NCI-H146 (cell line): ENCODE measurements around the gene NFASC.
A peak's percentile ranks its signal among the peaks of the same experiment; 100 is the strongest.

ENCODE experiments used
- DNase-seq: peaks from one replicate; lab custom pipeline; 2025; lab: John Stamatoyannopoulos, UW

NFASC gene

GRCh38 chr1:204983136-204983535 lies 112.5 kb downstream of the NFASC start:
- DNase-seq = no peak

- DNase-seq = no peak
These were observed 113.2 kb downstream of the NFASC start for GRCh38 chr1:204983881-204984280.

DNA sequence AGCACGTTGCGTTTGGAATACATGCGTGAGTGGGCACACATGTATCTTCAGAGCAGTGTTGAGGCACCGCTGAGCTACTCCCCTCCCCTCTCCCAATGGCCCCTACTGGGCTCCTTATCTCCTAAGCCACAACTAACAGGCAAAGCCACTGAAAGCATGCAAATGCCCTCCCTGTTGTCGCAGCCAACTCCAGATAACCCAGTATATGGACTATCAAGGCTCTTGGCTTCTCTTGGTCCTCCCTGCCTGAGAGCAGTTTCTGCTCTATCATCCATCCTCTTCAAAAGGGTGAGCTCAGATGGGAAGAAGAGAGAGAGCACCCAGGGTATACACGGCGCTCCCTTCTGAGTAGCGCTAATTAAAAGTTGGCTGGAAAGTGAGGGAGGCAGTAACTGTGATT lies 113.8 kb downstream of the NFASC start:
- no peak for DNase-seq

DNA sequence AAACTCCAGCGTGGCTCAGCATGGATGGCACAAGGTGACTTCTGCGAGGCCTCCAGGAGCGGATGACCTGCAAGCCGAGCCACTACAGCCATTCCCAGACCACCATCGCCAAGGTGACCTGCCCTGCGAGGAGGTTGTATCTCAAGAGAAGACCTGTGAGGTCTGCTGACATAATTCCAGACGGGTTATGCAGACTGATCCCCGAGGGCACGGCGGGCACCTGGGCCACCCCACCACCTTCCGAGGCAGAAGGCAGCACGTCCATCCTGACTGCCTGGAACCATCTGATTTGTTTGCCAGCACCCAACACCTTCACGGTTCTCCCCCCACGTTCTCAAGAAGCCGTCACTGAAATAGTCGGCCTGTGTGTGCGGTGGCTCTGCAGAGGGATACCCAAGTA lies 115.5 kb downstream of the NFASC start:
- DNase-seq = no peak

- no peak for DNase-seq
These were observed 117.0 kb downstream of the NFASC start for GRCh38 chr1:204987689-204988088.

DNA sequence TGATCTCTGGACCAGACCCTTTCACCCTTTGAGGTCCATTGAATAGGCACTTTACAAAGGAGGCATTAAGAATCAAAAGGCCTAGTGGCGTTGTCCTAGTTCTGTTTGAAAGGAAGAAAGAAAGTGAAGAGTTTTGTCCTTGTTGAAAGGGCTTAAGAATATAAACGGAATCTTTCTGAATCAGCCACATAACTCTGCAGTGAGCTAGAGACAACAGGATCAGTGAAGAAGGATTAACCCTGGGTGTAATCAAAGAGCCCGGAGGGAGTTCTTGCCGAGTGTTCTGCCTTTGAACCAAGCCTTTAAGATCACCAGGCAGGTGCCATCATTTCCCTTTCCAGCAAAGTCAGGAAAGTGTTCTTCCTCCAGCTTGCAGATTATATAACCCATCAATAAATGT lies 117.5 kb downstream of the NFASC start:
- DNase-seq = no peak

DNA sequence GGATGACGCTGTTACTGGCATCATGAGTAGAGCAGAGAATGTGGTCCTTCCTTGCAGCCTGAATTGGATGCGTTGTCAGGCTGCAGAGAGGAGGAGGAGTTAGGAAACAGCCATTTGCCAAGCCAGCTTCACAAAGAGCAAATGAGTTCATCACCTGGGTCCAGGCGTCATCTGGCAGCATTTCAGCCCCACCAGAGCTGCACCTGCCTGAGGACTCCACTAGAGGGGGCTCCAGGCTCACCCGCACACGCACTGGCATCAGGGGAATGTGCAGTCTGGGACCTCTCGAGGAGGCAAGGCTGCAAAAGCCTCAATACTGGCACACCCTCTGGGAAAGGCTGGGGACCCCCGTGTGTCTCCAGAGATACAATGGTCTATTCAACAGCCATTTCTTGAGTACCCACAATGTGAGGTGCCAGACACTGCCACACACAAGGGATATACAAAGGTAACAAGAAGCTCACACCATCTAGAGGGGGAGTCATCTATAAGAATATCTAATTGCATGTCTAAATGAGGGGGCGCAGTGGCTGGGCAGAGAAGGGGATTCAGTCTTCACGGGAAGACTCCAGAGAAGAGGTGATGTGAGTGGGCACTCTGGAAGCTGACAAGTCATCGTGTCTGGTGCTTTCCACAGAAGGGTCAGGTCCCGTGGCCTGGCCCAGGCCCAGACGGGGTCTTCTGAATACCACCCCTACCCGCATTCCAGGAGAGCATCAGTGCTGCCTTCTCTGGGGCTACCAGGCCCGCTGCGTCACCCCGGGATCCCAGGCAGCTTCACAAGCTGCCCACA lies 118.8 kb downstream of the NFASC start:
- DNase-seq = peak; percentile 55

DNA sequence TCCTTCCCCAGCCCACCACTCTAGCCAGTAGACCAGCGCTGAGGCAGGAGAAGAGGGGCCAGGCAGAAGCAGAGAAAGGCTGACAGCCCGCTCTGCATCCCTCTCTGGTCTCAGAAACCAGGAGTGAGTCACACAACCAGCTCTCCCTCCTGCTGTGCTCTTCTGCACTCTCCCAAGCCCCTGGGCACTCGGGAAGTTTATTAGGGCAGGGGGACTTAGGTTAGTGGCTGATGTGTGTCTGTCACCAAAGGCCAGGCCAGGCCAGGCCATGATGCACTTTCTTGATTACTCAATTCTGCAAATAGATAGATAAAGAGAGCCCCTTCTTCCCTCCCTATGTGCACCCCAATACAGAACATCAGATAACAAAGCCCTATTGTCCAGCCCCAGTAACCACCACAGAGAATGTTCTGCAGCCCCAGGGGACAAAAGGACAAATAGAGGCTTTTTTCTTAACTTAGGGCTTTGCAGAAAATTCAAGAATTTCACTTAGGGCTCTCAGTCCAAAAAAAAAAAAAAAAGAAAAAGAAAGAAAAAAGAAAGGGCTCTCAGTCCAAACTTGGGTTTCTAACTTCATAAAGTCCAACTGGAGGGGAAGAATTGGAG lies 119.5 kb downstream of the NFASC start:
- DNase-seq = no peak

GRCh38 chr1:204990721-204991341 lies 120.2 kb downstream of the NFASC start:
- no peak for DNase-seq

GRCh38 chr1:204991342-204991844 lies 120.7 kb downstream of the NFASC start:
- DNase-seq = peak; percentile 86

- DNase-seq = no peak
These were observed 121.7 kb downstream of the NFASC start for GRCh38 chr1:204992201-204992997.

DNA sequence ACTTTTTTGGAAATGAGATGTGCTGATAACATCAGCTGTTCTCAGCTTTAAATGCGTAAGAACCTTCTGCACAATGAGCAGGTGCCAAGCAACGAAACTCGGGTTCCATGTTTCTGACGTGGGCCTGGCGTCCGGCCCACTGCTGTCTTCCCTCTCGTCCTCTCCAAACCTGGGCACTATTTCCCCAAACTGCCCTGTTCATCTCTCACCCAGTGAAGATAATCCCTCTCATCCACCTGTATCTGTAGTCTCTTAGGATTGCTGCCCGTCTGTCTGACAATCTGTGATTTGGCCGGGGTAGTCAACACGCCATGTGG lies 122.3 kb downstream of the NFASC start:
- no peak for DNase-seq

DNA sequence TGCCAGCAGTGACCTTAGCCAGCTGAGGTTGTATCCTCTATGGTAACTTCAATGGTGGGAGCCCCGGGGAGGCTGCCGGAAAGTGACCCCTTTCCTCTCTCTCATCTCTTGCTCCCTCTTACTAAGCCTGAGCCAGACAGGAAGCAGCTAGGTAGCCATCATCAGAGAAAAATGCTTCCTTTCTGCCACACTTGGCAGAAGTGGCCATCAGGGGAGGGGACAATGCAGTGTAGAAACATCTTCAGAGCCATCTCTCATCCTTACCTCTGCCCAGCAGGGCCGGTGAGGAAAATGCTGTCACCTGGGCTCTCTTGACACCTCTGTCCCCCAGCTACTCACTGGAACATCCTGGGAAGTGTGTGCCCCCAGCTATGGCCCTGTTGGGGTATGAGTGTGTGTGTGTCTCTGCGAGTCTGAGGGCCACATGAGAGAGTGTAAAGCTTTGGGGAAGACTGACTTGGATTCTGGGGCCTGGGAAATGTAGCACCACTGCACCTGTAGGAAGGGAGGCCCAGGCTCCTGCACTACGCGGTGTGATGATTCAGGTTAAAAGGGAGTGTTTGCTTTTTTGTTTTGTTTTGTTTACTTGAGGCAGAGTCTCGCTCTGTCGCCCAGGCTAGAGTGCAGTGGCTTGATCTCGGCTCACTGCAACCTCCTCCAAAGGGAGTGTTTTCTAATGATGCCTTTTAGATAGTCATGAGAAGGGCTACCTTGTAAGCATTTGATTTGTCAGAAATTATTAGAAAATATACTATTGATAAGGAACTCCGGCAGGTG lies 123.6 kb downstream of the NFASC start:
- DNase-seq = no peak

- no peak for DNase-seq
These were observed 126.3 kb downstream of the NFASC start for GRCh38 chr1:204996981-204997380.

- DNase-seq = no peak
These were observed 127.1 kb downstream of the NFASC start for GRCh38 chr1:204997591-204998355.

- no peak for DNase-seq
These were observed 130.5 kb downstream of the NFASC start for GRCh38 chr1:205001162-205001561.

GRCh38 chr1:205002705-205003104 lies 132.0 kb downstream of the NFASC start:
- peak; percentile 6 for DNase-seq

DNA sequence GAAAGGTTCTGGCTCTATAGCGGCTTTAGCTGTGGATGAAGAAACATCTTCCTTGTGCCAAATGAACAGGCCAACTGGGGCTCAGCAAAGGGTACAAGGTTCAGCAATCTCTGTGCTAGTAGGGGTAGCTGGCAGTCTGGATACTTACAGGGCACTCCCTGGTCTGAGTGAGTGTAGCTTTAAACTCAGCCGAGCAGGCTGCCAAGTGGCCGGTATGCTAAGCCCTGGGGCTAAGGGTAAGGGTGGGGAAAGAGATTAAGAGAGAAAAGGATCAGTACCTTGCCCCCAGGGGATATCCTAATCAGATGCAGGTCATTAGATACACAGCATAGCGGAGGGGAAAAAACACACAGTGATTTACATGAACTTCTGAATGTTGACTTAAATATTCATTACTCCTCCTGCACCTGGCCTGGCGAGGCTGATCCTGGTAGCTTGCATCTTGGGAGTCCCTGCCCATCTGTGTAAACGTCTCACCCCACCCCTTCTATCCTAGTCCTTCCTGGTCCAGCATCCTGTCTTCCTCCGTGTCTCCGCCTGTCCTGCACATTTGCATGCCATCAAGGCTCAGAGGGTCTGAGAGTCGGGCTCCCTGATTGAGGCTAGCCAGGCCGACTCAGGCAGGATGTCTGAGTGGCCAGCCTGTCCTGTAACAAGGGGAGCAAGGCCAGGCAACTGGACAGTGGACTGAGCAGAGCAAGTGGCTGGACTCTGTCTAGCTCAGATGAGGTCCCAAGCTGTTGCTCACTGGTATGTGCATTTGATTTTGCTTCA lies 132.9 kb downstream of the NFASC start:
- peak; percentile 92 for DNase-seq

DNA sequence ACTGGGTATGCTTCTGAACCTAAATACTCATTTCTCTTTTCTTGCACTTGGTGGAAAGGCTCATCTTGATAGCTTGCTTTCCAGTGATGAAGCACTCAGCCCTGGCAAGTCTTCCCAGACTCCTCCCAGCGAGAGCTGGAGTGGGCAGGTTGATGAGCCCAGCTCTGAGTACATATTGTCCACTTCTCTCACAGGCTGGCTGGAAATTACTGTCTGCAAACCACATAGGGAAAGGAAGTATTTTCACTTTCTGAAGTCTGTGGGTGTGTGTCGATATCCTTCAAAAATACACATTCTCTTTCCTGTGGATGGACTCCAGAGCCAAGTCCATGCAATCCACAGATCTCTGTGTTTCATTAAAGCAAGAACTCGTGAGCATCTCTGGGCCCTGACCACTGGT lies 133.7 kb downstream of the NFASC start:
- DNase-seq = no peak

DNA sequence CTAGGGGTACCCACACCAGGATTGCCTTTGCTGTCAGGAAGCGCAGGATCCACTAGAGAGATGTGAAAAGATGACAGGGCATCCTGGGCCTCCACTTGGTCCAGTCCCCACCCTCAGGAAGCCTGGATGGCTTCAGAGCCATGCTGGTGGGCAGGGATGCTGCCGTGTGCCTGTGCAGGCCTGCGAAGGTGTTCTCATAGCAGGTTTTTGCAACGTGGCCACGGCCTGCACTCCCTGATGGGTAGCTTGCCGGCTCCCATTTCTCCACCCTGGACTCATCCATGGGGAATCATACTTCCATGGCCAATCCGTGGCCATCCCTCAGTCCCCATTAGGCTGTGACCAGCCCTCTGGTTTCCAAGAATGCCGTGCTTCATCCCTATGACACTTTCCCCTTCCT lies 138.2 kb downstream of the NFASC start:
- no peak for DNase-seq
